OCI-M1 (cell line): ENCODE data around the gene CFHR2.

Source experiments
- DNase-seq: peaks from one replicate; lab custom pipeline; 2025; lab: John Stamatoyannopoulos, UW

Gene CFHR2

DNA sequence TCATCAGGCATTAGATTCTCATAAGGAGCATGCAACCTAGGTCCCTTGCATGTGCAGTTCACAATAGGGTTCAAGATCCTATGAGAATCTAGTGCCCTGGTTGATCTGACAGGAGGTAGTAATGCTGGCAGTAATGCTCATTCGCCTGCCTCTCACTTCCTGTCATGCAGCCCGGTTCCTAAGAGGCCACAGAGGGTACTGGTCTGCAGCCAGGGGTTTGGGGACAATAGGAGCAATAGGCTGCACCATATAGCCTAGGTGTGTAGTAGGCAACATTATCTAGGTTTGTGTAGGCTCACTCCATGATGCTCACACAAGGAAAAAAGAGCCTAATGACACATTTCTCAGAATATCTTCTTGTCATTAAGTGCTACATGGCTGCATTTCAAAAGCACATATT is 59.6 kb downstream of the CFHR2 start:
- no peak for DNase-seq

GRCh38 chr1:197008861-197009260 is 65.3 kb downstream of the CFHR2 start:
- no peak for DNase-seq
